GM19372 (cell line): ENCODE data around the gene ZFHX3.

Experiments
- ATAC-seq: cut with Tn5 transposase; IDR thresholded peaks from one replicate; pipeline ENCODE4 v1.9.1; 2021; ENCODE audit warnings: mild to moderate bottlenecking, low read depth, moderate library complexity; ENCODE audit not compliant: unreplicated experiment

ZFHX3 gene

GRCh38 chr16:72937916-72938794 is 109.8 kb downstream of the ZFHX3 start:
- no peak for ATAC-seq

GRCh38 chr16:72937360-72937759 is 110.6 kb downstream of the ZFHX3 start:
- ATAC-seq = no peak

GRCh38 chr16:72936408-72936807 is 111.5 kb downstream of the ZFHX3 start:
- ATAC-seq = no peak

- no peak for ATAC-seq
Measured at GRCh38 chr16:72935896-72936295, 112.0 kb downstream of the ZFHX3 start.

- no peak for ATAC-seq
Measured at GRCh38 chr16:72934636-72935403, 113.1 kb downstream of the ZFHX3 start.

- no peak for ATAC-seq
Measured at GRCh38 chr16:72932677-72933335, 115.1 kb downstream of the ZFHX3 start.

GRCh38 chr16:72932050-72932449 is 115.9 kb downstream of the ZFHX3 start:
- no peak for ATAC-seq

- no peak for ATAC-seq
Measured at GRCh38 chr16:72930396-72930795, 117.5 kb downstream of the ZFHX3 start.

GRCh38 chr16:72928090-72928981 is 119.6 kb downstream of the ZFHX3 start:
- no peak for ATAC-seq

GRCh38 chr16:72927199-72928089 is 120.5 kb downstream of the ZFHX3 start:
- no peak for ATAC-seq

- ATAC-seq = no peak
Measured at GRCh38 chr16:72926177-72927070, 121.5 kb downstream of the ZFHX3 start.

- ATAC-seq = no peak
Measured at GRCh38 chr16:72925631-72925979, 122.3 kb downstream of the ZFHX3 start.

- ATAC-seq = no peak
Measured at GRCh38 chr16:72924927-72925630, 122.8 kb downstream of the ZFHX3 start.

GRCh38 chr16:72924537-72924926 is 123.4 kb downstream of the ZFHX3 start:
- no peak for ATAC-seq

- no peak for ATAC-seq
Measured at GRCh38 chr16:72923757-72924156, 124.2 kb downstream of the ZFHX3 start.

- no peak for ATAC-seq
Measured at GRCh38 chr16:72922714-72923113, 125.2 kb downstream of the ZFHX3 start.

- no peak for ATAC-seq
Measured at GRCh38 chr16:72921620-72922019, 126.3 kb downstream of the ZFHX3 start.

- ATAC-seq = no peak
Measured at GRCh38 chr16:72921106-72921505, 126.8 kb downstream of the ZFHX3 start.
